Right kidney (tissue), 1 donor: ENCODE measurements around the gene BOLL.
"Not testable (repeated sequence)": the region's sequence is repeated elsewhere in the genome, so short reads cannot be mapped to it uniquely, and the experiment has no call there.

Source experiments
- DNase-seq: peaks from one replicate; pipeline ENCODE4 v3.0.0-alpha.2; 2016

BOLL gene

GRCh38 chr2:197795277-197795676 is 10.2 kb upstream of the BOLL start:
- no peak for DNase-seq

- no peak for DNase-seq
These were observed 8.3 kb upstream of the BOLL start for GRCh38 chr2:197793456-197793855.

GRCh38 chr2:197786010-197786877 is 1.1 kb upstream of the BOLL start:
- DNase-seq = peak; percentile 74

GRCh38 chr2:197782126-197782525 is 3.0 kb downstream of the BOLL start:
- no peak for DNase-seq

- no peak for DNase-seq
These were observed 5.9 kb downstream of the BOLL start for GRCh38 chr2:197779261-197779660.

GRCh38 chr2:197777823-197778407 is 7.2 kb downstream of the BOLL start:
- DNase-seq = no peak

- DNase-seq = no peak
These were observed 24.8 kb downstream of the BOLL start for GRCh38 chr2:197760293-197760657.

- no peak for DNase-seq
These were observed 25.4 kb downstream of the BOLL start for GRCh38 chr2:197759625-197760292.

- no peak for DNase-seq
These were observed 26.1 kb downstream of the BOLL start for GRCh38 chr2:197759013-197759412.

- DNase-seq = no peak
These were observed 44.9 kb downstream of the BOLL start for GRCh38 chr2:197740200-197740599.

GRCh38 chr2:197728555-197729544 is 56.3 kb downstream of the BOLL start:
- DNase-seq = not testable (repeated sequence)

GRCh38 chr2:197727011-197727410 is 58.1 kb downstream of the BOLL start:
- no peak for DNase-seq

- DNase-seq = no peak
These were observed 67.3 kb downstream of the BOLL start for GRCh38 chr2:197717863-197718262.

GRCh38 chr2:197713271-197713670 is 71.8 kb downstream of the BOLL start:
- DNase-seq = no peak

- no peak for DNase-seq
These were observed 73.5 kb downstream of the BOLL start for GRCh38 chr2:197711578-197711977.

- DNase-seq = no peak
These were observed 74.6 kb downstream of the BOLL start for GRCh38 chr2:197710424-197711042.

GRCh38 chr2:197709140-197709539 is 76.0 kb downstream of the BOLL start:
- not testable (repeated sequence) for DNase-seq

- DNase-seq = no peak
These were observed 76.8 kb downstream of the BOLL start for GRCh38 chr2:197708331-197708730.

GRCh38 chr2:197707316-197708213 is 77.6 kb downstream of the BOLL start:
- DNase-seq = peak; percentile 13

GRCh38 chr2:197706839-197707207 is 78.3 kb downstream of the BOLL start:
- DNase-seq = no peak
